ENCODE measurements around the gene SH2D2A.
"Not testable (repeated sequence)": the region's sequence is repeated elsewhere in the genome, so short reads cannot be mapped to it uniquely, and the experiment has no call there.

The SH2D2A gene

DNA sequence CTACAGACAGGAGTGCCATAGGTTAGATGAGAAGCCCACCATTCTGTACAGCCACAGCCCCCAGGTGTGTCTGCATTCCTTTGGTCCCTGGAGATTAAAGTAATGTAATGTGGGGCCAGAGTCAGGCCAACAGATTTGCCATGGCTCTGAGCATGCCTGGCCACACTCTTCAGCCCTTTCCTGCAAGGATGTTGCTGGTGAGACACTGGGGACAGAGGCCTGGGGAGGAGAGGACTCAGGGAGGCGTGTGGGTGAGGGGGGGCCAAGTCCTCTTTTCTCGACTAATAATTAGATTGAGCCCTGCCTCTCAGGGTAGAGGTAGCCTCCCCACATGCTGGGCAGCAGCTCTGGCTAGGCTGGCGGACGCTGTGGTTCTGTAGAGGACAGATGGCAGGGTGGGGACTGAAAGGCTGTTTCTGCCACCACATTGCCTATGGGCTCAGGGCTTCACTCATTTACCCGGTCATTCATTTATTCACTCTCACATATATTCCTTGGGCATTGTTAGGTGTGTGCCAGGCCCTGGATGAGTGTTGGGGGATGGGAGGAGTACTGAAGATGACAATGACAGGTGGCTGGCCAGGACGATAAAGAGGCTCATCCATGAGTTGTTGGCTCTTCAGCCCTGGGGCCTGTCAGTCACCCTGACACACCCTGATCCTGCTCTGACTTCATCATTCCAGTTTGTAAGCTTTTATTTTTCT is 56.4 kb downstream of the SH2D2A start:
- DNase-seq (ENCODE audit: insufficient read length, low spot score) (no peak), FAIRE-seq (no peak)
- TF ChIP-seq, protein P1, sequence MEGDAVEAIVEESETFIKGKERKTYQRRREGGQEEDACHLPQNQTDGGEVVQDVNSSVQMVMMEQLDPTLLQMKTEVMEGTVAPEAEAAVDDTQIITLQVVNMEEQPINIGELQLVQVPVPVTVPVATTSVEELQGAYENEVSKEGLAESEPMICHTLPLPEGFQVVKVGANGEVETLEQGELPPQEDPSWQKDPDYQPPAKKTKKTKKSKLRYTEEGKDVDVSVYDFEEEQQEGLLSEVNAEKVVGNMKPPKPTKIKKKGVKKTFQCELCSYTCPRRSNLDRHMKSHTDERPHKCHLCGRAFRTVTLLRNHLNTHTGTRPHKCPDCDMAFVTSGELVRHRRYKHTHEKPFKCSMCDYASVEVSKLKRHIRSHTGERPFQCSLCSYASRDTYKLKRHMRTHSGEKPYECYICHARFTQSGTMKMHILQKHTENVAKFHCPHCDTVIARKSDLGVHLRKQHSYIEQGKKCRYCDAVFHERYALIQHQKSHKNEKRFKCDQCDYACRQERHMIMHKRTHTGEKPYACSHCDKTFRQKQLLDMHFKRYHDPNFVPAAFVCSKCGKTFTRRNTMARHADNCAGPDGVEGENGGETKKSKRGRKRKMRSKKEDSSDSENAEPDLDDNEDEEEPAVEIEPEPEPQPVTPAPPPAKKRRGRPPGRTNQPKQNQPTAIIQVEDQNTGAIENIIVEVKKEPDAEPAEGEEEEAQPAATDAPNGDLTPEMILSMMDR (IDR thresholded peaks at IDR 0.05; ENCODE audit: insufficient read depth, missing control alignments), result no peak

DNA sequence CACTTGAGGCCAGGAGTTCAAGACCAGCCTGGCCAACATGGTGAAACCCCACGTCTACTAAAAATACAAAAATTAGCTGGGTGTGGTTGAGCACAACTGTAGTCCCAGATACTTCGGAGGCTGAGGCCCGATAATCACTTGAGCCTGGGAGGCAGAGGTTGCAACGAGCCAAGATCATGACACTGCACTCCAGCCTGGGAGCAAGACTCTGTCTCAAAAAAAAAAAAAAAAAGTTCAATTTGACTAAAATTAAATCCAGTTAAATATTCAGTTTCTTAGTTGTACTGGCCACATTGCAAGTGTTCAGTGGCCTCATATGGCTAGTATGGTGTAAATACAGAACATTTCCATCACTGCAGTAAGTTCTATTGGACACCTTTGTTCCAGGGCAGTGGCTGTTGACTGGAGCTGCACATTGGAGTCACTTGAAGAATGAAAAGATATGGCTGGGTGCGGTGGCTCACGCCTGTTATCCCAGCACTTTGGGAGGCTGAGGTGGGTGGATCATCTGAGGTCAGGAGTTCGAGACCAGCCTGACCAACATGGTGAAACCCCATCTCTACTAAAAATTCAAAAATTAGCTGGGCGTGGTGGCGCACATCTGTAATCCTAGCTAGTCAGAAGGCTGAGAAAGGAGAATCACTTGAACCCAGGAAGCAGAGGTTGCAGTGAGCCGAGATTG is 58.9 kb downstream of the SH2D2A start:
- DNase-seq (ENCODE audit: insufficient read length, low spot score); FAIRE-seq: not testable (repeated sequence)

DNA sequence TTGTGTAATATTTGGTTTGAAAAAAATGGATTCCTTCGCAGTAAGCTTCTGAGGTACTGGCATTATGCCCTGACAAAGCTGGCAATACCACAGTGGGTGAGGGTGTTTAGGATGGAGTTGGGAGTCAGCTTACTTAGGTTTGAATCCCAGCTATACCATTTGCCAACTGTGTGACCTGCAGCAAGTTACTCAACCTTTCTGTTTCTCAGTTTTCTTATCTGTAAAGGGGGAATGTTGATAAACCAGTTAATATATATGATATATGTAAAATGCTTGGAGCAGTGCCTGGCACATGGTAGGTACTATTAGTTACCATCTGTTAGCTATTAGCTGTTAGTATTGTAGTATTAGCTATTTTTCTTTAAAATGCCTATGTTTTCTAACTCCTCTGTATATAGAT is 60.3 kb downstream of the SH2D2A start:
- no peak for FAIRE-seq
- DNase-seq (ENCODE audit: insufficient read length, low spot score), result no peak

More for the DNA sequence above, 60.3 kb downstream of the SH2D2A start:
- TF ChIP-seq, protein P1 (IDR thresholded peaks at IDR 0.05; ENCODE audit: insufficient read depth, missing control alignments), result no peak
